CD1c-positive myeloid dendritic cell (primary cell): ENCODE data around the gene MIGA2.

Source experiments
- DNase-seq: peaks from one replicate; pipeline ENCODE4 v3.0.0-alpha.2; 2016; ENCODE audit errors: extremely low spot score

The MIGA2 gene

GRCh38 chr9:129010267-129010975 is 26.0 kb upstream of the MIGA2 start:
- no peak for DNase-seq

- no peak for DNase-seq
Measured at GRCh38 chr9:129011170-129011569, 25.3 kb upstream of the MIGA2 start.

GRCh38 chr9:129011761-129012181 is 24.7 kb upstream of the MIGA2 start:
- no peak for DNase-seq

- DNase-seq = no peak
Measured at GRCh38 chr9:129012343-129012742, 24.1 kb upstream of the MIGA2 start.

- no peak for DNase-seq
Measured at GRCh38 chr9:129012893-129013448, 23.5 kb upstream of the MIGA2 start.

- DNase-seq = no peak
Measured at GRCh38 chr9:129013674-129014073, 22.8 kb upstream of the MIGA2 start.

- no peak for DNase-seq
Measured at GRCh38 chr9:129014124-129014523, 22.3 kb upstream of the MIGA2 start.

- DNase-seq = no peak
Measured at GRCh38 chr9:129014608-129015007, 21.8 kb upstream of the MIGA2 start.

- no peak for DNase-seq
Measured at GRCh38 chr9:129021091-129021490, 15.3 kb upstream of the MIGA2 start.

GRCh38 chr9:129022037-129022436 is 14.4 kb upstream of the MIGA2 start:
- no peak for DNase-seq

- no peak for DNase-seq
Measured at GRCh38 chr9:129023036-129023907, 13.2 kb upstream of the MIGA2 start.

GRCh38 chr9:129023908-129024233 is 12.6 kb upstream of the MIGA2 start:
- DNase-seq = no peak

- DNase-seq = no peak
Measured at GRCh38 chr9:129026442-129027223, 9.8 kb upstream of the MIGA2 start.

GRCh38 chr9:129027224-129027684 is 9.2 kb upstream of the MIGA2 start:
- no peak for DNase-seq

GRCh38 chr9:129027685-129028191 is 8.7 kb upstream of the MIGA2 start:
- DNase-seq = no peak

GRCh38 chr9:129028192-129028966 is 8.0 kb upstream of the MIGA2 start, which contains the start of gene SH3GLB2:
TSS of gene SH3GLB2 (minus strand) at chr9:129028331. CDS start at chr9:129028154, 177 bp downstream.
- DNase-seq = peak; percentile 97

GRCh38 chr9:129030191-129030590 is 6.2 kb upstream of the MIGA2 start:
- no peak for DNase-seq

- no peak for DNase-seq
Measured at GRCh38 chr9:129031514-129031913, 4.9 kb upstream of the MIGA2 start.

- DNase-seq = no peak
Measured at GRCh38 chr9:129032541-129033159, 3.8 kb upstream of the MIGA2 start.

- no peak for DNase-seq
Measured at GRCh38 chr9:129033216-129033615, 3.2 kb upstream of the MIGA2 start.
